NCI-H446 (cell line): ENCODE measurements around the gene ZNF98.

Experiments used
- DNase-seq, 2 experiments: peaks; one replicate each; lab custom pipeline; 2025; lab: John Stamatoyannopoulos, UW

ZNF98 gene

GRCh38 chr19:22422211-22422610, at the start of gene ZNF98:
Gene ZNF98, minus strand, starts transcription at chr19:22422346. Its CDS starts 122 bp downstream, at chr19:22422224.
- no peak for DNase-seq

GRCh38 chr19:22446605-22447004, 24.5 kb upstream of the ZNF98 start:
- DNase-seq: no peak

GRCh38 chr19:22438011-22438410, 15.9 kb upstream of the ZNF98 start:
- DNase-seq: no peak

GRCh38 chr19:22427960-22428913, 6.1 kb upstream of the ZNF98 start:
- DNase-seq: no peak

GRCh38 chr19:22427547-22427946, 5.4 kb upstream of the ZNF98 start:
- no peak for DNase-seq

GRCh38 chr19:22426901-22427300, 4.8 kb upstream of the ZNF98 start:
- no peak for DNase-seq

- DNase-seq: no peak
Observed at GRCh38 chr19:22421797-22422196, 349 bp downstream of the ZNF98 start.

GRCh38 chr19:22354665-22355064, 67.5 kb downstream of the ZNF98 start:
- DNase-seq: no peak
